Stimulated activated CD8-positive, alpha-beta memory T cell treated with anti-CD3 and anti-CD28 coated beads, Interleukin-15, amount 100 ng/mL, for 1 hour (primary cell): ENCODE data around the gene FBXW5.

ENCODE experiments used
- DNase-seq: peaks from one replicate; pipeline ENCODE4 v3.0.0-alpha.2; 2020; ENCODE audit warnings: low read depth

The FBXW5 gene

GRCh38 chr9:136978073-136978864 is 33.7 kb upstream of the FBXW5 start:
- DNase-seq, result peak; percentile 55

- DNase-seq, result no peak
Observed at GRCh38 chr9:136977649-136978072, 33.1 kb upstream of the FBXW5 start.

- no peak for DNase-seq
Observed at GRCh38 chr9:136977223-136977622, 32.7 kb upstream of the FBXW5 start, which contains the start of gene PTGDS. Gene PTGDS (plus strand): TSS chr9:136977504. CDS start chr9:136977579, 75 bp downstream.

GRCh38 chr9:136975644-136976043 is 31.1 kb upstream of the FBXW5 start:
- no peak for DNase-seq

GRCh38 chr9:136974817-136975535 is 30.4 kb upstream of the FBXW5 start:
- no peak for DNase-seq

GRCh38 chr9:136973618-136974617 is 29.4 kb upstream of the FBXW5 start:
- DNase-seq, result no peak

GRCh38 chr9:136972743-136973142 is 28.2 kb upstream of the FBXW5 start:
- DNase-seq, result no peak

- DNase-seq, result no peak
Observed at GRCh38 chr9:136972335-136972734, 27.8 kb upstream of the FBXW5 start.

GRCh38 chr9:136971746-136972145 is 27.2 kb upstream of the FBXW5 start:
- DNase-seq, result no peak

- no peak for DNase-seq
Observed at GRCh38 chr9:136970361-136970760, 25.8 kb upstream of the FBXW5 start.

- DNase-seq, result no peak
Observed at GRCh38 chr9:136969774-136970173, 25.2 kb upstream of the FBXW5 start.

- DNase-seq, result no peak
Observed at GRCh38 chr9:136969150-136969549, 24.6 kb upstream of the FBXW5 start.

GRCh38 chr9:136968333-136969127 is 24.0 kb upstream of the FBXW5 start:
- DNase-seq, result no peak

GRCh38 chr9:136965771-136966484 is 21.4 kb upstream of the FBXW5 start:
- DNase-seq, result no peak

GRCh38 chr9:136964833-136965422 is 20.4 kb upstream of the FBXW5 start:
- no peak for DNase-seq

GRCh38 chr9:136964171-136964689 is 19.7 kb upstream of the FBXW5 start:
- DNase-seq, result no peak

- no peak for DNase-seq
Observed at GRCh38 chr9:136963751-136964150, 19.2 kb upstream of the FBXW5 start.

GRCh38 chr9:136963341-136963740 is 18.8 kb upstream of the FBXW5 start:
- no peak for DNase-seq

- no peak for DNase-seq
Observed at GRCh38 chr9:136962701-136963248, 18.2 kb upstream of the FBXW5 start.

- no peak for DNase-seq
Observed at GRCh38 chr9:136962163-136962562, 17.6 kb upstream of the FBXW5 start.
